Calu3 (cell line): ENCODE results near the gene COL13A1. TPM values are rescaled to one million over a fixed set of nuclear protein-coding genes. Genes with fewer than 3 reads are reported as not detected.

Source experiments
- BruUV-seq: library from RNA; stranded (reverse); fragments of 400-500 nt; replicated peaks from 2 replicates; lab custom pipeline; 2021; lab: Mats Ljungman, UMichigan
- CTCF ChIA-PET: fragments of 300-600 bp; sonication (Branson Sonifier 250); formaldehyde crosslinking; loops from one replicate; lab custom pipeline; 2022; ENCODE audit warnings: antibody characterized with exemption; lab: Charles Lee
- DNase-seq: peaks from one replicate; pipeline ENCODE4 v3.0.0; 2022
- H3K27ac Mint-ChIP-seq: one replicate; pipeline ENCODE4 v1.8.0; 2022; ENCODE audit warnings: mixed read lengths; ENCODE audit not compliant: unreplicated experiment
- H3K27me3 Mint-ChIP-seq: one replicate; pipeline ENCODE4 v1.8.0; 2022; ENCODE audit warnings: mixed read lengths; ENCODE audit not compliant: unreplicated experiment
- H3K36me3 Mint-ChIP-seq: one replicate; pipeline ENCODE4 v1.8.0; 2022; ENCODE audit warnings: mild to moderate bottlenecking, moderate library complexity, mixed read lengths; ENCODE audit not compliant: insufficient read depth, unreplicated experiment
- H3K4me1 Mint-ChIP-seq: one replicate; pipeline ENCODE4 v1.8.0; 2022; ENCODE audit warnings: mild to moderate bottlenecking, low read depth, mixed read lengths; ENCODE audit not compliant: unreplicated experiment
- H3K4me3 Mint-ChIP-seq: one replicate; pipeline ENCODE4 v1.8.0; 2022; ENCODE audit warnings: mild to moderate bottlenecking, low read depth, moderate library complexity, mixed read lengths; ENCODE audit not compliant: unreplicated experiment
- H3K9me3 Mint-ChIP-seq: one replicate; pipeline ENCODE4 v1.8.0; 2022; ENCODE audit warnings: low read depth, mixed read lengths; ENCODE audit not compliant: unreplicated experiment
- intact Hi-C: fragments of 100-400 bp; cut with micrococcal nuclease; formaldehyde crosslinking; loops from one replicate; pipeline ENCODE4 v1.10.0; 2022; ENCODE audit not compliant: unreplicated experiment
- total RNA-seq: library from RNA; stranded (reverse); gene quantifications from 2 replicates; pipeline ENCODE4 v1.2.3, GENCODE V29; 2022
- TF ChIP-seq, protein P1 (sequence below): fragments of 200-600 bp; IDR thresholded peaks from one replicate; pipeline ENCODE4 v1.8.0; 2022; ENCODE audit warnings: antibody characterized with exemption; ENCODE audit not compliant: unreplicated experiment

COL13A1 gene
- total RNA-seq, 1 experiment from 2014 or later: 0.24 TPM

DNA sequence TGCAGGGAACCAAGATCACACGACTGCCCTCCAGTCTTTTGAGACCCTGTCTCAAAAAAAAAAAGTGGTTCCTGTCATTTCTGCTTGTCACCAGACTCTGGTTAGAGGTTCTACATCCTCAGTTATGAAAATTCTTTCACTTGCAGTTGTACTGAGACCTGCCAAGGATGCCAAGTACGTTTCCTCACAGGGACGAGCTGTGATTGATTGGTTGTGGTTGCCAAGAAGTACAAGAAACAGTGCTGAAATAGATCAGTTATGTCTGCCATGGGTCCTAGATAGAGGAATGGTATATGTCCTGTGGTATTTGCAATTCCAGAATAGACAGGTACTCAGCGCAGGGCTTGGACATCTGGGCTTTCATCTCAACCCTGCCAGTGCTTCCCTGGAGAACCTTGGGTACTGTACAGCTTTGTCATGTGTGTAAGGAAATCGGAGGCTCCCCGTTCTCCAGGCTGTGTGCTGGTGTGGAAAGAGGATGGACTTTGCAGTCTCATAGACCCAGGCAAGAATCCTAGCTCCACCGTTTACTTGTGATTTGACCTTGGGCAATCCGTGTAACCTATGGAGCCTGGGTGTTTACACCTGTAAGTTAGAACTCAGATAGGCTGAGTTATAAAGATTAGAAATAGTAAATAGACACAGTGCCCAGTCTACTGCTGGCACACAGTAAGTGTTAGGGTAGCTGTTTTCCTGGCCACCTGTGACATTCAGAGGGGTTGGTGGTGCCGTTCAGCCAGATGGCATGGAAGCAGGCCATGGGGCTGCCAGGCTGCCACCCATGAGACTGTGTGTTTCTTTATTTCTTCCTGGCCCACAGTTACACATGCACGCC, 53.0 kb downstream of the COL13A1 start:
- Mint-ChIP-seq H3K9me3 (no peaks in the 10 kb centered on the region), H3K27ac (no peak overlapping the region), H3K4me1 (no peaks in the 10 kb centered on the region), H3K27me3 (peaks cover 59% of the 10 kb centered on the region), H3K4me3 (no peak overlapping the region), H3K36me3 (no peaks in the 10 kb centered on the region)
- no peak for DNase-seq
- intact Hi-C loops: no loop called here
- BruUV-seq: no TSS peak
- TF ChIP-seq, protein P1, sequence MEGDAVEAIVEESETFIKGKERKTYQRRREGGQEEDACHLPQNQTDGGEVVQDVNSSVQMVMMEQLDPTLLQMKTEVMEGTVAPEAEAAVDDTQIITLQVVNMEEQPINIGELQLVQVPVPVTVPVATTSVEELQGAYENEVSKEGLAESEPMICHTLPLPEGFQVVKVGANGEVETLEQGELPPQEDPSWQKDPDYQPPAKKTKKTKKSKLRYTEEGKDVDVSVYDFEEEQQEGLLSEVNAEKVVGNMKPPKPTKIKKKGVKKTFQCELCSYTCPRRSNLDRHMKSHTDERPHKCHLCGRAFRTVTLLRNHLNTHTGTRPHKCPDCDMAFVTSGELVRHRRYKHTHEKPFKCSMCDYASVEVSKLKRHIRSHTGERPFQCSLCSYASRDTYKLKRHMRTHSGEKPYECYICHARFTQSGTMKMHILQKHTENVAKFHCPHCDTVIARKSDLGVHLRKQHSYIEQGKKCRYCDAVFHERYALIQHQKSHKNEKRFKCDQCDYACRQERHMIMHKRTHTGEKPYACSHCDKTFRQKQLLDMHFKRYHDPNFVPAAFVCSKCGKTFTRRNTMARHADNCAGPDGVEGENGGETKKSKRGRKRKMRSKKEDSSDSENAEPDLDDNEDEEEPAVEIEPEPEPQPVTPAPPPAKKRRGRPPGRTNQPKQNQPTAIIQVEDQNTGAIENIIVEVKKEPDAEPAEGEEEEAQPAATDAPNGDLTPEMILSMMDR: no peak
- CTCF ChIA-PET: interaction anchor here (0.6 to 1.6 kb wide), 4 partner anchors 10 to 303 kb away, joined by 3 to 5 read pairs (median 4); no protein-coding TSS in a partner anchor

DNA sequence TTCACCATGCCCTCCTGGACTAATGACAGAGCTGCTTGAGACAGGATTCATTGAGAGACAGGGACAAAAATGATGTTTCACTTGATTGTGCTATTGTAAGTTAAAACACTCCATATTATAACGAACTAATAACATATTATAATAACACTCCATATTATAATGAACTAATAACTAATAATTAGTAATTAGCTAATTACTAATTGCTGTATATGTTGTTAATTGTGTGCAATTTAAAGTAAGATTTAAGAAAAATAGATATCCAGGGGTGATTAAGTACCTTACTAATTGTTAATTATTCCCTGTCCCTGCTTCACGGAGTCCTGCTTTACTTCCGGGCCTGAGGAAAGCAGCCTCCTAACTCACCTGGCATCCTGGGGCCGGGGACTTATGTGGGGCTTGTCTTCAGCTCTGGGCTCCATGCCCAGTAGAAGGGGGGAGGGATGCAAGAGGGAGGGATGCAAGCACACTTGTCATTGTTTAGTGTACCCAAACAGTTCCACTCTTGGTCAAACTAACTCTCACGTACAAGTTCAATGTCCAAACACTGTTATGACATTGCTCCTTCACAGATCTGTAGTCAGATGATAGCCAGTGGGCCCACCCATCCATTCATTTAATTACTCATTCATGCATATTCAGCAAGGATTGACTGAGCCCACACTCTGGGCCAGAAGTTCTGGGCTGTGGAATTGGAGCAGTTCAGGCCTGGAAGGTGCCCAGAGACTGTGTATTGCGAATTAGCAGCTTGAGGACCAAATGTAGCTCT, 53.8 kb downstream of the COL13A1 start:
- Mint-ChIP-seq H3K36me3 (no peaks in the 10 kb centered on the region), H3K9me3 (no peaks in the 10 kb centered on the region), H3K27me3 (peaks cover 59% of the 10 kb centered on the region), H3K4me3 (no peak overlapping the region), H3K4me1 (peaks cover 2% of the 10 kb centered on the region), H3K27ac (no peak overlapping the region)
- TF ChIP-seq, protein P1: no peak
- intact Hi-C loops: no loop called here
- no TSS peak for BruUV-seq
- CTCF ChIA-PET: interaction anchor here (0.6 to 1.6 kb wide), 2 partner anchors 9 to 796 kb away, joined by 4 to 5 read pairs; no protein-coding TSS in a partner anchor
- no peak for DNase-seq

DNA sequence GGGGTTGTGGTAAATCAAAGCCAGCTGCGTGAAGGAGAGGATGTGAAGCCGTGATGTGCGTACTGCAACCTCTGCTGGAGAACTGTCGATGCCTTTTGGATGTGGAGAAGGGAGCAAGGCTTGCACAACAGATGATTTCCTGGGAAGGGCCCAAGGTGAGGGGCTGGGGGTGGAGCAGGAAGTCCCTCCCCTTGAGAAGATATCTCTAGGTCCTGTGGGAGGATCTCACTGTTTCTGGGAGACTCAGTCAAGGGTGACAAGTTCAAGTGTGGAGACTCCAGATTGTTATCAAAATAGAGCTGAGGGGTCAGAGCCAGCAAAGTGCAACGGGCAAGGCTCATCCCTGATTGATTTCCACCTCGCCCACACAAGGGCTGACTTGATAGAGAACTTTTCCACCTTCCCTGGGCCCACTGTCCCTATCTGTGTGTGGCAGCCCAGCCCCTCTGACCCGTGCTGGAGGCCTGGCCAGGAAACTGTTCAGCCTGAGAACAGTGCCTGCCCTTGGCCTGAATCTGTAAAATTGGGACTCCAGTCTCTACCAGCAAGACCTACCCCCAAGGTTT, 55.0 kb downstream of the COL13A1 start:
- peaks cover 14% of the 10 kb centered on the region for H3K4me1 Mint-ChIP-seq
- H3K36me3 Mint-ChIP-seq: peaks cover 7% of the 10 kb centered on the region
- H3K4me3 Mint-ChIP-seq: no peak overlapping the region
- BruUV-seq: no TSS peak
- no peak overlapping the region for H3K27ac Mint-ChIP-seq
- H3K9me3 Mint-ChIP-seq: no peaks in the 10 kb centered on the region
- CTCF ChIA-PET: no interaction called here
- peaks cover 48% of the 10 kb centered on the region for H3K27me3 Mint-ChIP-seq
- intact Hi-C loops: no loop called here
- no peak for DNase-seq
- TF ChIP-seq, protein P1: no peak

DNA sequence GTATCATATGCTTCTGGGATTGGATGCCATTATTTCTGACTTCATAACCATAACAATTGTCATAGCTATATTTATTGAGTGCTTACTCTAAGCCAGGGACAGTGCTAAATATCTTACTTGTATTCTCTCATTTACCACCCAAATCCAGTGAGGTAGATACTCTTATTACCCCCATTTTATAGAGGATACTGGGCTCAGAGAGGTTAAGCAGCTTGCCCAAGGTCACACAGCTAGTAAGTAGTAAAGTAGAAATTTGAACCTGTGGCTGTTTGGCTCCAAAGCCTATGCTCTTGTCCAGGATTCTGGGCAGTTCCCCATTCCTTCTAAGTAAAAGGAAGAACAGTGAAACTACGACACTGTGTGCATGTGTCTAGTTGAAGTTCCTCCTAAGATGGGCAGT, 56.5 kb downstream of the COL13A1 start:
- Mint-ChIP-seq H3K27me3 (peaks cover 33% of the 10 kb centered on the region), H3K4me3 (no peak overlapping the region), H3K9me3 (no peaks in the 10 kb centered on the region), H3K36me3 (peaks cover 9% of the 10 kb centered on the region), H3K4me1 (peaks cover 25% of the 10 kb centered on the region), H3K27ac (no peak overlapping the region)
- CTCF ChIA-PET: no interaction called here
- no TSS peak for BruUV-seq
- no peak for DNase-seq
- TF ChIP-seq, protein P1: no peak
- intact Hi-C loops: no loop called here
